H1 (cell line): ENCODE data around the gene ZMAT5. TPM values are rescaled to one million over a fixed set of nuclear protein-coding genes. Genes with fewer than 3 reads are reported as not detected.

ENCODE experiments used
- CTCF ChIA-PET: fragments of 300-600 bp; sonication (Branson Sonifier 250); formaldehyde crosslinking; loops from one replicate; lab custom pipeline; 2021; ENCODE audit not compliant: partially characterized antibody; lab: Charles Lee
- POLR2A ChIA-PET: fragments of 300-600 bp; sonication (Branson Sonifier 250); formaldehyde crosslinking; loops from one replicate; lab custom pipeline; 2021; ENCODE audit warnings: inconsistent platforms; ENCODE audit not compliant: partially characterized antibody; lab: Charles Lee
- DNase-seq, 2 experiments: peaks; one replicate each; pipeline versions ENCODE4 v3.0.0 to v3.0.0-alpha.2; 2010 to 2022; ENCODE audit warnings: low spot score in 2 of 2, low read depth in 1 of 2, mixed read lengths in 1 of 2
- FAIRE-seq: peaks from 2 replicates; lab custom pipeline; 2011; peaks lifted over from hg19 to GRCh38; lab: Jason Lieb, UNC
- H2AFZ ChIP-seq: 2 replicates; pipeline ENCODE4 v1.8.1; 2012; ENCODE audit warnings: low read length, inconsistent platforms
- H2AK5ac ChIP-seq: 2 replicates; pipeline ENCODE4 v1.6.1; 2013; ENCODE audit warnings: low read depth, low read length
- H2BK120ac ChIP-seq: replicated peaks from 2 replicates; pipeline ENCODE3; 2013; ENCODE audit warnings: low read depth, low read length, inconsistent platforms
- H2BK12ac ChIP-seq: 2 replicates; pipeline ENCODE4 v1.6.1; 2013; ENCODE audit warnings: low read depth, low read length
- H2BK15ac ChIP-seq: 2 replicates; pipeline ENCODE4 v1.6.1; 2013; ENCODE audit warnings: low read length
- H2BK20ac ChIP-seq: 2 replicates; pipeline ENCODE4 v1.6.1; 2013; ENCODE audit warnings: low read length
- H2BK5ac ChIP-seq: 2 replicates; pipeline ENCODE4 v1.6.1; 2013; ENCODE audit warnings: low read depth, low read length
- H3K14ac ChIP-seq: 2 replicates; pipeline ENCODE4 v1.6.1; 2013; ENCODE audit warnings: inconsistent platforms; ENCODE audit not compliant: insufficient read length
- H3K18ac ChIP-seq: 2 replicates; pipeline ENCODE4 v1.6.1; 2013; ENCODE audit warnings: low read length; ENCODE audit errors: extremely low read depth
- H3K23ac ChIP-seq: 2 replicates; pipeline ENCODE4 v1.6.1; 2013; ENCODE audit warnings: inconsistent platforms; ENCODE audit not compliant: insufficient read length
- H3K23me2 ChIP-seq: 2 replicates; pipeline ENCODE4 v1.6.1; 2013; ENCODE audit warnings: low read depth, low read length
- H3K27ac ChIP-seq: 2 replicates; pipeline ENCODE4 v1.6.1; 2011; ENCODE audit warnings: low read depth, low read length, inconsistent platforms
- H3K27me3 ChIP-seq, 4 experiments: replicated peaks in 1 of 4; 1 replicate in 1 of 4; 2 replicates in 3 of 4; pipeline versions ENCODE4 v1.6.1 to v1.8.1; 2011 to 2013; ENCODE audit warnings: low read length in 3 of 4, mild to moderate bottlenecking in 3 of 4, inconsistent platforms in 2 of 4, mixed read lengths in 2 of 4, moderate library complexity in 1 of 4; ENCODE audit not compliant: control insufficient read depth in 3 of 4, insufficient read depth in 3 of 4; ENCODE audit errors: extremely low read depth in 1 of 4
- H3K36me3 ChIP-seq, 4 experiments: 2 replicates each; pipeline versions ENCODE4 v1.6.1 to v1.8.1; 2011 to 2013; ENCODE audit warnings: mild to moderate bottlenecking in 4 of 4, low read length in 3 of 4, moderate library complexity in 2 of 4, control low read depth in 1 of 4, inconsistent platforms in 1 of 4; ENCODE audit not compliant: insufficient read depth in 4 of 4, control insufficient read depth in 2 of 4
- H3K4ac ChIP-seq: replicated peaks from 2 replicates; pipeline ENCODE3; 2013; ENCODE audit warnings: low read length, low read depth, mixed read lengths, inconsistent platforms; ENCODE audit not compliant: insufficient read length
- H3K4me1 ChIP-seq, 4 experiments: replicated peaks in 1 of 4; 1 replicate in 1 of 4; 2 replicates in 3 of 4; pipeline versions ENCODE4 v1.6.1 to v1.8.1; 2011 to 2013; ENCODE audit warnings: low read length in 3 of 4, inconsistent platforms in 2 of 4, mixed read lengths in 1 of 4; ENCODE audit not compliant: insufficient read depth in 4 of 4, control insufficient read depth in 3 of 4
- H3K4me2 ChIP-seq, 2 experiments: 2 replicates each; pipeline versions ENCODE4 v1.6.1 to v1.8.1; 2011 to 2013; ENCODE audit warnings: low read depth in 2 of 2, low read length in 2 of 2, control low read depth in 1 of 2, inconsistent platforms in 1 of 2, mild to moderate bottlenecking in 1 of 2; ENCODE audit not compliant: insufficient read depth in 1 of 2
- H3K4me3 ChIP-seq, 4 experiments: fragments of 200-600, 300-600 bp in 1 of 4; sonication (generic), shearing (Covaris generic), sonication (Bioruptor Twin) in 1 of 4; 2 replicates each; pipeline versions ENCODE4 v1.5.1 to v1.8.1; 2011 to 2016; ENCODE audit warnings: low read length in 4 of 4, low read depth in 3 of 4, control low read depth in 2 of 4, inconsistent platforms in 2 of 4, mild to moderate bottlenecking in 2 of 4, mixed read lengths in 1 of 4, moderate library complexity in 1 of 4; ENCODE audit not compliant: insufficient read depth in 2 of 4; ENCODE audit errors: extremely low read depth in 1 of 4
- H3K56ac ChIP-seq: replicated peaks from 2 replicates; pipeline ENCODE3; 2013; ENCODE audit warnings: low read depth, mild to moderate bottlenecking, mixed read lengths, low read length, inconsistent platforms; ENCODE audit not compliant: insufficient read length
- H3K79me1 ChIP-seq: 2 replicates; pipeline ENCODE4 v1.6.1; 2013; ENCODE audit warnings: low read depth, low read length, control low read depth
- H3K79me2 ChIP-seq, 2 experiments: 2 replicates each; pipeline versions ENCODE4 v1.6.1 to v1.8.1; 2012 to 2013; ENCODE audit warnings: low read length in 2 of 2, mild to moderate bottlenecking in 2 of 2, inconsistent platforms in 1 of 2; ENCODE audit not compliant: insufficient read depth in 2 of 2, control insufficient read depth in 1 of 2
- H3K9ac ChIP-seq, 4 experiments: replicated peaks in 1 of 4; 1 replicate in 1 of 4; 2 replicates in 3 of 4; pipeline versions ENCODE4 v1.6.1 to v1.8.1; 2011 to 2013; ENCODE audit warnings: low read depth in 3 of 4, low read length in 3 of 4, control low read depth in 2 of 4, mild to moderate bottlenecking in 2 of 4, moderate library complexity in 2 of 4, inconsistent platforms in 1 of 4; ENCODE audit errors: extremely low read depth in 1 of 4
- H3K9me3 ChIP-seq, 2 experiments: 2 replicates each; pipeline versions ENCODE4 v1.6.1 to v1.8.1; 2012 to 2013; ENCODE audit warnings: mild to moderate bottlenecking in 2 of 2, moderate library complexity in 2 of 2, control low read depth in 1 of 2, inconsistent platforms in 1 of 2, low read depth in 1 of 2, low read length in 1 of 2, mixed read lengths in 1 of 2; ENCODE audit not compliant: insufficient read depth in 2 of 2
- H4K20me1 ChIP-seq, 2 experiments: replicated peaks in 1 of 2; 2 replicates each; pipeline versions ENCODE3 to v1.8.1; 2011 to 2013; ENCODE audit warnings: inconsistent platforms in 2 of 2, low read length in 2 of 2, mild to moderate bottlenecking in 1 of 2; ENCODE audit not compliant: insufficient read depth in 2 of 2, control insufficient read depth in 1 of 2
- H4K5ac ChIP-seq: 2 replicates; pipeline ENCODE4 v1.6.1; 2013; ENCODE audit warnings: low read length, low read depth, mixed read lengths, inconsistent platforms; ENCODE audit not compliant: insufficient read length
- H4K8ac ChIP-seq: 2 replicates; pipeline ENCODE4 v1.8.0; 2013; ENCODE audit warnings: mild to moderate bottlenecking, moderate library complexity, low read length, inconsistent platforms; ENCODE audit not compliant: insufficient read depth; ENCODE audit errors: extremely low read depth
- H4K91ac ChIP-seq: replicated peaks from 2 replicates; pipeline ENCODE3; 2013; ENCODE audit warnings: low read length, mixed read lengths, inconsistent platforms; ENCODE audit not compliant: insufficient read length
- BRCA1 ChIP-seq: IDR thresholded peaks from 2 replicates; pipeline ENCODE4 v1.6.1; 2012; ENCODE audit warnings: low read depth, low read length, improper control_type of control experiment
- CHD1 ChIP-seq: IDR thresholded peaks from 2 replicates; pipeline ENCODE4 v1.6.1; 2012; ENCODE audit warnings: low read depth, low read length, improper control_type of control experiment
- FOSL1 ChIP-seq: IDR thresholded peaks from 2 replicates; pipeline ENCODE4 v1.6.1; 2011; ENCODE audit warnings: mild to moderate bottlenecking, low read depth, low read length, moderate library complexity; ENCODE audit not compliant: insufficient read depth
- SAP30 ChIP-seq: fragments of 300-600 bp; sonication (generic); IDR thresholded peaks from 2 replicates; pipeline ENCODE4 v1.7.1; 2012; ENCODE audit warnings: low read length, moderate library complexity, mild to moderate bottlenecking, inconsistent platforms; ENCODE audit not compliant: insufficient read depth, insufficient replicate concordance
- SP2 ChIP-seq: IDR thresholded peaks from 2 replicates; pipeline ENCODE4 v1.6.1; 2012; ENCODE audit warnings: mild to moderate bottlenecking, low read length, inconsistent platforms
- SP4 ChIP-seq: IDR thresholded peaks from 2 replicates; pipeline ENCODE4 v1.6.1; 2012; ENCODE audit warnings: low read length, inconsistent platforms
- TCF12 ChIP-seq: IDR thresholded peaks from 2 replicates; pipeline ENCODE4 v1.6.1; 2011; ENCODE audit warnings: low read depth, mild to moderate bottlenecking, low read length
- TEAD4 ChIP-seq: IDR thresholded peaks from 2 replicates; pipeline ENCODE4 v1.6.1; 2012; ENCODE audit warnings: low read depth, low read length, inconsistent platforms, mixed read lengths
- USF2 ChIP-seq: IDR thresholded peaks from 2 replicates; pipeline ENCODE4 v1.6.1; 2011; ENCODE audit warnings: low read length, improper control_type of control experiment
- WGBS, 2 experiments: shearing (Covaris generic) in 1 of 2; methylation state at CpG; one replicate each; pipeline versions ENCODE4 v1.1.6 to v1.1.7; 2013 to 2015; ENCODE audit warnings: low lambda C conversion rate in 2 of 2, mixed read lengths in 2 of 2, inconsistent platforms in 1 of 2, low coverage in 1 of 2, missing lambda C conversion rate in 1 of 2; ENCODE audit not compliant: insufficient replicate concordance in 2 of 2, insufficient coverage in 1 of 2, insufficient read length in 1 of 2; ENCODE audit errors: extremely low coverage in 1 of 2, missing lambda C conversion rate in 1 of 2; 5-methylcytosine and 5-hydroxymethylcytosine counted together
- polyA plus RNA-seq, 7 experiments: library from polyadenylated mRNA; depleted of rRNA in 3 of 7; stranded (reverse) in 5 of 7; unstranded in 2 of 7; fragments of >200 nt in 5 of 7; fragments of 200-250 nt in 2 of 7; gene quantifications; 1 replicate in 5 of 7; 2 replicates in 1 of 7; 4 replicates in 1 of 7; pipeline versions ENCODE4 v1.2.1 to v1.2.3, GENCODE V29; 2011 to 2013; ENCODE audit warnings: missing spikeins in 2 of 7, mixed read lengths in 2 of 7
- total RNA-seq: library from RNA; stranded (reverse); fragmentation: NEBNext Ultra II Directional; extraction: Animal tissue kit (Norgen Biotek cat#: 25700); gene quantifications from 2 replicates; pipeline ENCODE4 v1.2.1, GENCODE V29; 2021
- TF ChIP-seq, protein P1 (sequence below): IDR thresholded peaks from 2 replicates; pipeline ENCODE4 v1.6.1; 2011; ENCODE audit warnings: low read depth, mild to moderate bottlenecking, low read length; ENCODE audit not compliant: insufficient read depth

The ZMAT5 gene
- total and polyA plus RNA-seq, 2 of the 8 experiments (the other 6 are each of a cell fraction or from before 2014, with no cell fraction given) = 14.0 to 38.3 TPM

GRCh38 chr22:29801153-29801552 is 34.3 kb upstream of the ZMAT5 start:
- no peak for DNase-seq
- CTCF ChIA-PET = interaction anchor here (0.9 to 2.1 kb wide), 3 partner anchors 12 to 204 kb away, joined by 4 to 8 read pairs (median 4); no protein-coding TSS in a partner anchor
- TF ChIP-seq USF2 (no peak), SP4 (no peak), FOSL1 (no peak), SP2 (no peak), CHD1 (no peak), BRCA1 (no peak), TEAD4 (no peak), SAP30 (no peak), TCF12 (no peak)
- TF ChIP-seq, protein P1, sequence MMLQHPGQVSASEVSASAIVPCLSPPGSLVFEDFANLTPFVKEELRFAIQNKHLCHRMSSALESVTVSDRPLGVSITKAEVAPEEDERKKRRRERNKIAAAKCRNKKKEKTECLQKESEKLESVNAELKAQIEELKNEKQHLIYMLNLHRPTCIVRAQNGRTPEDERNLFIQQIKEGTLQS = no peak

More at GRCh38 chr22:29801153-29801552, 34.3 kb upstream of the ZMAT5 start:
- POLR2A ChIA-PET = no interaction called here
- Histone ChIP-seq H2BK5ac (0 out of 2 replicates have a peak overlapping the region, but pooled peaks have one; percentile 44), H2BK20ac (no peak overlapping the region), H2BK120ac (no peak overlapping the region), H2BK15ac (no peak overlapping the region), H3K23ac (no peak overlapping the region), H4K91ac (no peak overlapping the region), H3K9me3 (no peaks in the 10 kb centered on the region), H4K8ac (no peak overlapping the region), H3K27me3 (no peaks in the 10 kb centered on the region), H3K23me2 (no peaks in the 10 kb centered on the region), H3K9ac (peak overlapping the region in 1 of 4 experiments; percentile 40; a peak in 1 of 7 replicates), H2AFZ (no peak overlapping the region), H3K14ac (no peak overlapping the region), H3K18ac (no peak overlapping the region), H3K4me2 (peak overlapping the region in 1 of 2 experiments; percentile 28; a peak in 1 of 4 replicates), H3K4me1 (peaks cover 0 to 3% (median 0%) of the 10 kb centered on the region in 4 experiments; a peak in 1 of 7 replicates), H3K56ac (no peak overlapping the region), H4K20me1 (peaks cover 0 to 5% of the 10 kb centered on the region in 2 experiments), H4K5ac (no peak overlapping the region), H3K27ac (no peak overlapping the region), H3K36me3 (peaks cover 4 to 43% (median 18%) of the 10 kb centered on the region in 4 experiments; a peak in 6 of 8 replicates), H2BK12ac (no peak overlapping the region), H3K79me1 (no peaks in the 10 kb centered on the region), H3K4me3 (no peak overlapping the region), H3K4ac (no peak overlapping the region), H2AK5ac (no peak overlapping the region), H3K79me2 (no peaks in the 10 kb centered on the region)
- FAIRE-seq = no peak
- 74% methylated on average over 5 of the region's 5 CpGs; no CpG with 5 or more reads in 1 of the 2 experiments for WGBS, 2 experiments
